ENCODE measurements around the gene RHCG.

RHCG gene

GRCh38 chr15:89444241-89445225, 51.9 kb downstream of the RHCG start:
- no peak for DNase-seq (ENCODE audit: low read depth in 2 of 2)

- DNase-seq (ENCODE audit: low read depth in 2 of 2): no peak
Measured at GRCh38 chr15:89443581-89443980, 52.8 kb downstream of the RHCG start.

GRCh38 chr15:89442671-89443307, 53.6 kb downstream of the RHCG start:
- DNase-seq (ENCODE audit: low read depth in 2 of 2): peak; percentile 12 to 48

GRCh38 chr15:89442155-89442554, 54.2 kb downstream of the RHCG start:
- DNase-seq (ENCODE audit: low read depth in 2 of 2): no peak

GRCh38 chr15:89441295-89441812, 55.0 kb downstream of the RHCG start:
- DNase-seq (ENCODE audit: low read depth in 2 of 2): no peak

- DNase-seq (ENCODE audit: low read depth in 2 of 2): no peak
Measured at GRCh38 chr15:89439764-89440163, 56.6 kb downstream of the RHCG start.

GRCh38 chr15:89436560-89437311, 59.6 kb downstream of the RHCG start:
- no peak for DNase-seq (ENCODE audit: low read depth in 2 of 2)

DNA sequence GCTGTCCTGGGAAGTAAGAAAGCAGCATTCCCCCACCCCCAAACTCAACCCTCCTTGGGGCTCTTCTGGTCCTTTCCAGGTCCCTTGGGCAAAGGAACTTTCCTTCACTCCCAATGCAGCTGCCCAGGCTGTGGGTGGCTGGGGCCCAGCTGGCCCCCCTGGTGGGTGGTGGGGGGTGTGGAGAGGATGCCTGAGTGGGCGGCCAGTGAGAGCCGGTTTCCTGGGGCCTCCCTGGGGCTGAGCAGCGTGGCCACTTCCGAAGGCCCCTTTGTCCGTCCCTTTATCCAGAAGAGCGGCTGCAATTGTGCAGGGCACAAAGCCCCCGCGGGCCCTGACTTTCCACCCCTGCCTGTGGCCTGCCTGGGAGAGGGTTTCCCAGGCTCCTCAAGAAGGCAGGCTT, 61.0 kb downstream of the RHCG start:
- no peak for DNase-seq (ENCODE audit: low read depth in 2 of 2)

DNA sequence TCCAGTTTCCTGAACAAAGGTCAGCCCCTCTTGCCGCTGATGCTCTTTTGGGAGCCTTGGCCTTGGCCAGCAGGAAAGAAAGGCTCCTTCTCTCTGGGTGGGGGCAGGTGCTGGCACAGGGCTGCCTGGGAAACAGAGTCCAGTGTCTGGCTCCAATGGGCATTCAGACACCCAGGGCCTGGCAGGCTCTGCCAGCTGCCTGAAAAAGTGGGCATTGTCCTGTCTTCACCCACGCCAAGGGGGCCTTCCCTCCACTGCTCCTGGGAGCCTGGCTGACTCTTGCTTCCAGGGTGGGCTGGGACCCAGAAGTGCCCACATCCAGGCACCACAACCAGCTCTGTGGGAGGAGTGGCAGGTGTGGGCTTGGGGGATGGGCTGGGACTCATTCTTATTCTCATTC, 62.7 kb downstream of the RHCG start:
- DNase-seq (ENCODE audit: low read depth in 2 of 2): no peak

DNA sequence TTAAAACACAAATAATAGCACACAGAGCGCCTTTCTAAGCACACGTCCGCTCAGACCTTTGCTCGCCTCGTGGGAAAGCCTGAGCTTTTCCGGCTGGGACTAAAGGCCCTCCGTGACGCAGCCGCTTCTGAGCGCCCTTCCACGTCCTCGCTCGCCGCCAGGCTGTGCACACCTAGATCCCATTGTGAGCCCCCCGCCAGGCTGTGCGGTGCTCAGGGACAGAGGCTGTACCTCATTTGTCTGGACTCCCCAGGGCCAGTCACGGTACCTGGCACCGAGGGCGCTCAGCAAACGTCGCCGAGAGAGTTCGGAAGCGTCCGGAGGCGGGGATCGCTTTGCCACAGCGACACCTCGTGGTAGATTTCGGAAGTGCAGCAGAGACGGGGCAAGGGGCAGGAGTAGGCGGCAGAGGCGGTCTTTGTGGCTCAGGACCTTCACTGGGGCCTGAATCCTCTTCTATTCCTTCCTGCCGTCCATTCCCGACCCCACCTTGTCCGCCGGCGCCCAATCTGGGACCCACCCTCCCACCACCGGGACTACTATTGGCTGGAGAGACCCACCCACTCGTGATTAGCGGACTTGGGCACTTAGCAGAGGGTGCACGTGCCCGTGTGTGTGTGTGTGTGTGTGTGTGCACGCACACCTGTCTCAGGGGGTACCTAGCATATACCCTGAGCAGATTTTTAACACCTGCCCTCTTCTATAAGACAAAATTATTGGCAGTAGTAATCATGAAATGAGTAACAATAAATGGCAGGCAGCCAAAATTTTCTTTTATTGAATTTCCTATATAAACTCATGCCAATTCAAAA, 65.6 kb downstream of the RHCG start:
- peak; percentile 94 for DNase-seq (ENCODE audit: low read depth in 2 of 2)

GRCh38 chr15:89429986-89430385, 66.4 kb downstream of the RHCG start:
- DNase-seq (ENCODE audit: low read depth in 2 of 2): no peak

GRCh38 chr15:89429023-89429422, 67.4 kb downstream of the RHCG start:
- no peak for DNase-seq (ENCODE audit: low read depth in 2 of 2)

- no peak for DNase-seq (ENCODE audit: low read depth in 2 of 2)
Measured at GRCh38 chr15:89428246-89428645, 68.1 kb downstream of the RHCG start.

- no peak for DNase-seq (ENCODE audit: low read depth in 2 of 2)
Measured at GRCh38 chr15:89426500-89426899, 69.9 kb downstream of the RHCG start.

DNA sequence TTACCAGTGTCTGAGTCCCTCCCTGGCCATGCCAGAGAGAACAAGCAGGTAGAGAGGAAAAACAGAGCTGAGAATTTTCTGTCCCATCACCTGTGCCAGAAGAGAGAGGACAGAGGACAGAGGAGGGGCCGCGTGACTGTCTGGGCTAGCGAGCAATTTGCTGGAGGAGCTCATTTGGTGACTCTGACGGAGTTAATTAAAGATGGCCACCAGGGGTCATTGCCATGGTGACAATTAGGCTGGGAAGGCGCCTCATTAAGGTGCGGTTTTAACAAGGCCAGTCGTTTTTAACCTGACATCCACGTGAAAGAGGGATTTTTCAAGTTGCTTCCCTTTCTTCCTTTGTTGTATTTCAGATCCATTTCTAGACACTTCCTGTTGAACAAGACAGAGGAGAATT, 72.4 kb downstream of the RHCG start:
- no peak for DNase-seq (ENCODE audit: low read depth in 2 of 2)

Data from activated CD4-positive, alpha-beta T cell treated with anti-CD3 and anti-CD28 coated beads for 24 hours (primary cell).